Measurements from ENCODE around the gene CAMTA1. TPM values are rescaled to one million over a fixed set of nuclear protein-coding genes. Genes with fewer than 3 reads are reported as not detected.

Gene CAMTA1
- total RNA-seq, 1 experiment from 2014 or later, result 102 TPM

DNA sequence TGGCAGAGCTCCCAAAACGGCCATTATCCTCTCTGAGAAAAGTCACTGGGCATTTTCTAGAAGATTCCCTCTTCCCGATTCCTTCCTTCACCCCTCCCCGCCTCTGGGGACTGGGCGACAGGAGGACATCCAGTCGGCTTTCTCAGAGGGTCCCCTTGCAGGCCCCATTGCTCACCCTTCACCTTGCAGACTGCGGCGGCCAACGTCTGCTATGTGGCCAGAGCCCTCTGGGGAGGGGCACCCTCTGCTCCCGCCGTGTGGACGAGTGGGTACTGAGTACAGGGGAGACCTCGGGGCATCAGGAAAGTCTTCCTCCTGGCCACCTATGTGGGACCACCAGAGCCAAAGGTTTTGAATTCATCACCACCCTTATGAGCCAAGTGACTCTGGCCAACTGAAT is 692.3 kb downstream of the CAMTA1 start:
- Histone ChIP-seq H3K27me3 (ENCODE audit: control insufficient read depth, insufficient read depth, low read length) (no peaks in the 10 kb centered on the region), H3K36me3 (replicated peaks; ENCODE audit: control insufficient read depth, insufficient read depth, low read length) (no peaks in the 10 kb centered on the region), H3K4me3 (ENCODE audit: insufficient read depth, low read depth, low read length) (no peak overlapping the region)
- DNase-seq, result no peak

DNA sequence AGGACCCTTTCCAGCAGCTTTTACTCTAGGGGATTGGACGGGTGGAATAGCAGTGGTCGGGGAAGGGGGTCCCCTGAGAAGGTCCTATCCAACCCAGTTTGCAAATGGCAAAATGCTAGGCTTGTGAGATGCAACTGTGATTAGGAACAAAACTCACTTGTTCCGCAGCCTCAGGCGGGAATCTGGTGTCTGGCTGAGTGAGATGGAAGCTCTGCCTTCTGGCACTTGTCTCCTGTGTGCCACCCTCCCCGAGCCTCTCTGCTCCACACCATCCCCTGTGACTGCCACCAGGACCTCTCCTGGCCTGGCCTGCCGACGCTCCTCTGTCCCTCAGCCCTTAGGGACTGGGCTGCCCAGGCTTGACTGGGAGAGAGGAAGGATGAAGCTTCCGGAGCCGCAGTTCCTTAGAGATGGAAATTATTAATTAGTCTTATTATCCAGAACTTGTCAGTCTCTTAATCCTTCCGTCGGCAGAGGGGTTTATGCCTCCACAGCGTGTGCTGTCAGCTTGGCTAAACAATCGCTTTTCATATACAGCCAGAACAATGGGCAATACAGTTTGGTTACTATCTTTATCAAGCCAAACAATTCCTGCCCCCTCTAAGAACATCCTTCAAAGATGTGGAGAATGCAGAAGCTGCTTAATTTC is 693.0 kb downstream of the CAMTA1 start:
- Histone ChIP-seq H3K36me3 (replicated peaks; ENCODE audit: control insufficient read depth, insufficient read depth, low read length) (no peaks in the 10 kb centered on the region), H3K27me3 (ENCODE audit: control insufficient read depth, insufficient read depth, low read length) (no peaks in the 10 kb centered on the region), H3K4me3 (ENCODE audit: insufficient read depth, low read depth, low read length) (no peak overlapping the region)
- DNase-seq, result no peak

DNA sequence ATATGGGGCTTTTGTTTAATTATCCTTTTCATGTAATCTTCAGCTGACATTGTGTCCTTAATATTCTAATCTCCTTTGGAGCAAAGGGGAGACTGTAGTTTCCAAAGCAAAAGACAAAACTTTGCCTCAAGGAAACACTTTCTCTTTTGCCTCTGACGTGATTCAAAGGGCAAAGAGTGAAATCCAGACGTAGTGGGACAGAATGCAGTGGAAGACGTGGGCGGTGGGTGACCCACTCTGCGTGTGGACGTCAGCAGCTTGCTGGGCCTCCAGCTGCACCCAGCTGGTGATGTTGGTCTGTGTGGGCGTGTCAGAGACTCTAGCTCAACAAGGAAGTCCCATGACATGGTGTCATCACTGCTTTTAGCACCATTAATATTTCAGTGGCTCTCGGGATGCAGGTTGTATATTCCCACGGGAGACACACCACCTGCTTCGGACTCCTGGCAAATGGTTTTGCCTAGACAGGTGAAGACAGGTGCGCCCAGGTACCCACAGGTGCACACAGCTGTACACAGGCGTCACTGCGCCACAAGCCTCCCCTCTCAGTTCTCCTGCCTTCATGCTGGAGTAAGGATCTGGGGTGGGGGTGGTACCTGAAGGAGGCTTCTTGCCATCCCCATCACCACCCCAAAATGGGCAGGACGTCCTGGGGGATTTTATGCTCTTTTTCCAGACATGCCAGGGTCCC is 693.7 kb downstream of the CAMTA1 start:
- no peak for DNase-seq
- Histone ChIP-seq H3K36me3 (replicated peaks; ENCODE audit: control insufficient read depth, insufficient read depth, low read length) (no peaks in the 10 kb centered on the region), H3K27me3 (ENCODE audit: control insufficient read depth, insufficient read depth, low read length) (no peaks in the 10 kb centered on the region), H3K4me3 (ENCODE audit: insufficient read depth, low read depth, low read length) (no peak overlapping the region)

DNA sequence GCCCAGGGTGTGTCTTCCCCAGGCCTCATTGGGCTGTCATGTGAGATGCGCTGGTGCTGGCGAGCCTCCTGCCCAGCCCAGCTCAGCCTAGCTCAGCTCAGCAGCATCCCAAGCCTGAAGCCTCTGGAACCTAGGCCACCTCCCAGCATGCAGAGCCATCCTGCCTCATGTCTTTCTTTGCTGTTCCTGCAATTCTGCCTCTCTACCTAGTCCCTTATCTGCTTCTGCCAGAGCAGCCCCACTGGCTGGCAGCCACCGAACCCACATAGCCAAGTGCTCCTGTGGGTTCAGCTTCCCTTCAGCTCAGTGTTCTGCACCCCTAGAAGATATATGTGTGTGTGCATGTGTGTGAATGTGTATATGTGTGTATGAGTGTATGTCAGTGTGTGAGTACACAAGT is 694.3 kb downstream of the CAMTA1 start:
- Histone ChIP-seq H3K36me3 (replicated peaks; ENCODE audit: control insufficient read depth, insufficient read depth, low read length) (no peaks in the 10 kb centered on the region), H3K4me3 (ENCODE audit: insufficient read depth, low read depth, low read length) (no peak overlapping the region), H3K27me3 (ENCODE audit: control insufficient read depth, insufficient read depth, low read length) (no peaks in the 10 kb centered on the region)
- DNase-seq, result no peak

DNA sequence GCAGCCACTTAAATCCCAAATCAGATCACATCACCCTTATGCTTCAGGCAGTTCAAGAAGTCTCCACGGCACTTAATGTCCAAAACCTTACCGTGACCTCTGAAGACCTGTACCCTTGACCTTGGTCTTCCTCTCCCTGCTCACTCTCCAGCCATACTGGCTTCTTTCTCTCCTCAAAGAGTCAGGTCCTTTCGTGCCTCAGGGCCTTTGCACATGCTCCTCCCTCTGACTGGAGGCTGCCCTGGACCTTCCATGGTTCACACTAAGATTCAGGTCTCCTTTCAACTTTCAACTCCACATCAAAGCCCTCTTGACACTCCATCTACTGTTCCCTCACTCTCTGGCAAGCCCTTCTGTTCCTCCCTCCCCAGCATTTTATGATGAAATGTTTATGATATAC is 695.9 kb downstream of the CAMTA1 start:
- Histone ChIP-seq H3K27me3 (ENCODE audit: control insufficient read depth, insufficient read depth, low read length) (no peaks in the 10 kb centered on the region), H3K4me3 (ENCODE audit: insufficient read depth, low read depth, low read length) (no peak overlapping the region), H3K36me3 (replicated peaks; ENCODE audit: control insufficient read depth, insufficient read depth, low read length) (no peaks in the 10 kb centered on the region)
- no peak for DNase-seq

DNA sequence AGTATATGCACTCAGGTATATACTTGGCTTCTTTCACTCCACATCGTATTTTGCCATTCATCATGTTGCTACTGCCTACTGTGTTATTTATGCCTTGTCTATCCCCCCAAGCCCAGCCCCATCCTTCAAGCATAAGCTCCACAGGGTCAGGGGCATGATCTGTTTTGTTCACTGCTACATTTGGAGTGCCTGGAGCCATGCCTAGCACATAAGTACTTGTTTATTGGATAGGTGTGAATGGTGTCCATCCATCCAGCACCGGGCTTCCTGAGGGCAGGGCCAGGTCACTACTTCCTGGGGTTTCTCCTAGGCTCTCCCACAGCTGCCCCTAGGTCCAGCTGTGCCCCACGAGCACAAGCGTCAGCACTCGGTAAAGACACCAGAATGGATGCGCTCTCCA is 696.8 kb downstream of the CAMTA1 start:
- Histone ChIP-seq H3K36me3 (replicated peaks; ENCODE audit: control insufficient read depth, insufficient read depth, low read length) (no peaks in the 10 kb centered on the region), H3K27me3 (ENCODE audit: control insufficient read depth, insufficient read depth, low read length) (no peaks in the 10 kb centered on the region), H3K4me3 (ENCODE audit: insufficient read depth, low read depth, low read length) (no peak overlapping the region)
- DNase-seq, result no peak

DNA sequence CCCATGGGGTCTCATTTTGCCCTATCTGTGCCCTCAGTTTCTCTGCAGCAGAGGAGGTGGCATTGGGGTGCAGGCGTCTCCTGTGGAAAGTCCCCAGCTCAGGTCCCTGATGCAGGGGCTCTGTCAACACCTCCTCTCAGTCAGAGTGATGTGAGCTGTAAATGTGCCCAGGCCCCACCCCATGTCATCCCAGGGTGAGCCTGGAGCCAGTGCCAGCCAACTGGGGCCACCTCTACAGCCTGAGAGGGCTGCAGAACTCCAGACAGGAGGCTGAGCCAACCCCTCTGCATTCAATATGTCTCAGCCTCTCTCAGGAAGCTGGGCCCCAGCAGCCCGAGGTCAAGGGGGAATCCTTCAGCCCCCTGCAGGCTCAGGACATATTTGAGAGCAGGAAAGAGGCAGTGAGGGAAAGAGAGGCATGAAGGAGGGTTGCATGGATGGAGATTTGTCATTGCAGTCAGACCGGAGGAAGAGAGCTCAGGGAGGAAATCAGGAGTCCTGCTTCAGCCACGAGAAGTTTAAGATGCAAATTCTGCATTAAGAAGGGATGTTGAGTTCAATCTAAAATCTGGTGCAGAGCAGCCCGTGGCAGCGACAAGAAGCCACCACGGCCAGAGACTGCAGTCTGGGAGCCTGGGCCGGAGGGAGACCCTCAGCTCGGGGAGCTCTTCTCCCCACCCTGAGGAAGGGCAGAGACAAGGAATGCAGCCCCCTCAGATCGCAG is 697.7 kb downstream of the CAMTA1 start:
- no peaks in the 10 kb centered on the region for H3K27me3 ChIP-seq (ENCODE audit: control insufficient read depth, insufficient read depth, low read length)
- no peaks in the 10 kb centered on the region for H3K36me3 ChIP-seq (replicated peaks; ENCODE audit: control insufficient read depth, insufficient read depth, low read length)
- H3K4me3 ChIP-seq (ENCODE audit: insufficient read depth, low read depth, low read length), result no peak overlapping the region
- DNase-seq, result peak; percentile 75

DNA sequence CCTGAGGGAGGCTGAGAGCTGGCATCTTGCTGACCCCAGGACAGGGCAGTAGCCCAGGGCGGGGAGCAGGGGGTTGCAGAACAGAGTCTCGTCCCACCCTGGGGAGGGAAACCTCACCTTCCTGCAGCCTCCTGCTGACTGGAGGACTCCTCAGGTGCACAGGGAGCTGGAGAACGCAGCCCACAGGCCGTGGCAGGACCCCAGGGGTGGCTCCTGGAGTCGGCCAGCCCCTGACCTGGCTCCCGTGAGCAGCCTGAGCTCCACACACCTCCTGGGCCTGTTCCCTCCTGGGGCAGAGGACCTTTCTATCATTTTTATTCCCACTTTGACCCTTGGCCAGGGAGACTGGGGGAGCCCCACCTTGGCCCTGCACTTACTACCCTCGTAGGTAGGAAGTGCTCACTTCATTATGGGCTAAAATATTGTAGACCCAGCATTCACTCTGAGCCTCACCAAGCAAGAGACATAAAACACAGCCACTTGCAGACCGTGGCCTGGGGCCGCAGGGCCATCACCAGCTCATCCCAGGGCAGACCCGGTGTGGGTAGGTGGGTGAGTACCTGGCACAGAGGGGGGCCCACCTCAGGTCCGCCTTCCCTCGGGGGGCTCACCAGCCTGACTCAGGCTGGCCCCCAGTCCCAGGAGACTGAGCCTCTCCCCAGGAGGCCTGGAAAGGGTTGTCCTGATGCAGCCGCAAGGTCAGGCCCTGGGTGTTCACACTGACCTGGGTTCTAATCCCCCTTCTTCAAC is 698.6 kb downstream of the CAMTA1 start:
- no peak for DNase-seq
- H3K27me3 ChIP-seq (ENCODE audit: control insufficient read depth, insufficient read depth, low read length), result no peaks in the 10 kb centered on the region
- no peak overlapping the region for H3K4me3 ChIP-seq (ENCODE audit: insufficient read depth, low read depth, low read length)
- H3K36me3 ChIP-seq (replicated peaks; ENCODE audit: control insufficient read depth, insufficient read depth, low read length), result no peaks in the 10 kb centered on the region

DNA sequence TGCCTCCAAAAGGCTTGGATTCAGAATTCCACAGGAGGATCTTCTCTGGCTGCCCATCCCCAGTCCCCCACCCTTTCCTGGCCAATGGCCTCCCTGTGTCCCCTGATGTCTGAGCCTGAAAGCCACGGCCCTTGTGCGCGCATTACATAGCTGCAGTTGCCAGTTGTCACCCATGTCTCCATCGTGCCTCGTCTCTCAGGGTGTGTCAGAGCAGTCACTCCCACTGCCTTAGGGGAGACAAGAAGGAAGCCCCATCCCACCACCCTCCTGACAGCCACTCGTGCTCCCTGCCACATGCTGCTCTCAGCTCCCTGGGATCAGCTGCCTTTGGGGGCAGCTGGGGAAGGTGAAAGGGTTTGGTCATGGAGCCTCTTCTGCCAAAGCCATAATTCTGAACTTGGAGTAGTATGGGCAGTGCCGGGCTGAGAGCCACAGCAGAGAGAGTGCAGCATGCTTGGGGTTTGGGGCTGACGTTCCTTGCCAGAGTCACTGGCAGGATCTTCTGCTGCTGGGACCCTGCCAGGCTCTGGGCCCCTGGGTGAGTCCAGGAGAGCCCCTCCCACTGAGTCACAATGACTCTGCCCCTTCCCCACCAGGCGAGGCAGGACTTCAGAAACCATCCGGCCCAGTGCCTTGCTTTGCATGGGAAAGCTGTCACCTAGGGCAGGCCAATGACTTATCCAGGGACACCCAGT is 700.0 kb downstream of the CAMTA1 start:
- H3K27me3 ChIP-seq (ENCODE audit: control insufficient read depth, insufficient read depth, low read length), result no peaks in the 10 kb centered on the region
- H3K36me3 ChIP-seq (replicated peaks; ENCODE audit: control insufficient read depth, insufficient read depth, low read length), result no peaks in the 10 kb centered on the region
- H3K4me3 ChIP-seq (ENCODE audit: insufficient read depth, low read depth, low read length), result no peak overlapping the region
- no peak for DNase-seq

DNA sequence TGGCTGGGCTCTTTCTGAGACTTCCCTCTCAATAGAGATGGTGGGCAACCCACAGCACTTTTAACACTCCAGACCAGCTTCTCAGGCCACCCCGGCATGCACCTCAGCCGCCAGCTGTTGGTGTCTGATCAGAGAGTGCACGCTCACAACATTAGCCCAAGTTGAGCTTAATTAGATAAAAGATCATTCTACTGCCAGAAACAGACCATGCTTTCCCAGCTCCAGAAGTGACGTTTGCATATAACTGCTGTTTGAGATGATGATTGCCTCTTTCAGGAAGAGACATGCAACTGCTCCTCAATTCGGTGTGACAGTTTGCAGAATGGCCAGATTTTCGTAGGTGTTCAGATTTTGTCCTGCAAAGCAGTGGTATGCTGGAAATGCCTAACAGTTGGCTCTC is 700.6 kb downstream of the CAMTA1 start:
- no peak for DNase-seq
- H3K4me3 ChIP-seq (ENCODE audit: insufficient read depth, low read depth, low read length), result no peak overlapping the region
- no peaks in the 10 kb centered on the region for H3K27me3 ChIP-seq (ENCODE audit: control insufficient read depth, insufficient read depth, low read length)
- H3K36me3 ChIP-seq (replicated peaks; ENCODE audit: control insufficient read depth, insufficient read depth, low read length), result no peaks in the 10 kb centered on the region

DNA sequence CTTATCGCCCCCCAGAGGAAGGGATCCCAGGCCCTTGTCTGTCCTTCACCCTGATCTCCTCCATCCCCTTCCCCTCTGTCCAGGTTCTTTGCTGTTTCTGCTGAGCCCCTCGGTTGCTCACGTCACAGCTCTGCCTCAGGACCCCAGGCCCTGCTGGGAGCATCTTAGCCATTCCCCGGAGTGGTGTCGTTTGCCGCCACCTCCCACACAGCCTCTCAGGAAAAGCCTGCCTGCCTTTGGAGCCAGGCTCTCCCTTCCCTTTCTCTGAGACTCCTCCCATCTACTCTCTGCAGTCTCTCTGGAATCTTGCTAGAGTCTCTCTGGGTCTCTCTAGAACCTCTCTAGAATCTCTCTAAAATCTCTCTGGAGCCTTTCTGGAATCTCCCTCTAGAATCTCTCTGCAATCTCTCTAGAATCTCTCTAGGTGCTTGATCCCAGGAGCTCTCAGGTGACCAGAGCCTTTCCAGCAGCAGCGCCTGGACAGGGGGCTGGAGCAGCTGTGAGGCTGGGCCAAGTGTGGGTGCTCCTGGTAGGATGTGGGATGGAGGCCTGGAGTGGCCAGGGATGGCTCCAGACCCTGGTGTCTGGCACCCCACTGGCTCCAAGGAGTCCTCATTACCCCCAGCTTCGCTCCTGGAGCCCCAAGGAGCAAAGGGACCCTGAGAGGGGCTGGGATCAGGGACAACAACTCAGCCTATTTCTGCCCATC is 702.7 kb downstream of the CAMTA1 start:
- DNase-seq, result no peak
- Histone ChIP-seq H3K36me3 (replicated peaks; ENCODE audit: control insufficient read depth, insufficient read depth, low read length) (no peaks in the 10 kb centered on the region), H3K27me3 (ENCODE audit: control insufficient read depth, insufficient read depth, low read length) (no peaks in the 10 kb centered on the region), H3K4me3 (ENCODE audit: insufficient read depth, low read depth, low read length) (no peak overlapping the region)

DNA sequence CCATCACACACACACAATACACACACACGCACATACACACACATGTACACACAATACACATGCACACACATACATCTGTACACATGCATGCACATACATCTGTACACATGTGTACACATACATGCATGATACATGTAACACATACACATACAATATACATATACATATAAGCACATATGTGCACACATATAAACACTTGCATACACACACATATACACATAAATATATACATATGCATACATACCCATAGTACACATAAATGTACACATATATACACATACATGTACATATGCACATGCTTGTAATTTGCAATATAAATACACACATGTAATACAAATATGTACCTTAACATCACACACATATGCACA is 703.2 kb downstream of the CAMTA1 start:
- Histone ChIP-seq H3K27me3 (ENCODE audit: control insufficient read depth, insufficient read depth, low read length) (no peaks in the 10 kb centered on the region), H3K4me3 (ENCODE audit: insufficient read depth, low read depth, low read length) (no peak overlapping the region), H3K36me3 (replicated peaks; ENCODE audit: control insufficient read depth, insufficient read depth, low read length) (no peaks in the 10 kb centered on the region)
- DNase-seq, result no peak

DNA sequence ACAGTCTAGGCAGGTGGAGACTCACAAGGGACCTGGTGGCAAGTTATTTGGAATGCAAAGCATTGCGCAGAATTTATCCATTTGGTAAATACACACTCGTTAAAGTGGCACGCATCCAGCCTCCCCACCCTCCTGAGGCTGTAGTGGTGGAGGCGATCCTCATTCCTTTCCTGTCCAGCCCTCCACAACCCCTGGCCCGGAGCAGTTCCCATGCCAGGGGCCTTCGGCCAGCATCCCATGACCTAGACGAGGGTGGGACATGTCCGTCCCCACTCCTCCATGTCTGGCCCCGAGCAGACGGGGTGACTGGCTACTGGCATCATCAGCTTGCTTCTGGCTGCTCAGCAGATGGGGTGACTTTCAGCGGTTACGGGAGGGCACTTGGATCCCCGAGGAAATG is 704.3 kb downstream of the CAMTA1 start:
- H3K4me3 ChIP-seq (ENCODE audit: insufficient read depth, low read depth, low read length), result no peak overlapping the region
- no peak for DNase-seq
- no peaks in the 10 kb centered on the region for H3K27me3 ChIP-seq (ENCODE audit: control insufficient read depth, insufficient read depth, low read length)
- no peaks in the 10 kb centered on the region for H3K36me3 ChIP-seq (replicated peaks; ENCODE audit: control insufficient read depth, insufficient read depth, low read length)

DNA sequence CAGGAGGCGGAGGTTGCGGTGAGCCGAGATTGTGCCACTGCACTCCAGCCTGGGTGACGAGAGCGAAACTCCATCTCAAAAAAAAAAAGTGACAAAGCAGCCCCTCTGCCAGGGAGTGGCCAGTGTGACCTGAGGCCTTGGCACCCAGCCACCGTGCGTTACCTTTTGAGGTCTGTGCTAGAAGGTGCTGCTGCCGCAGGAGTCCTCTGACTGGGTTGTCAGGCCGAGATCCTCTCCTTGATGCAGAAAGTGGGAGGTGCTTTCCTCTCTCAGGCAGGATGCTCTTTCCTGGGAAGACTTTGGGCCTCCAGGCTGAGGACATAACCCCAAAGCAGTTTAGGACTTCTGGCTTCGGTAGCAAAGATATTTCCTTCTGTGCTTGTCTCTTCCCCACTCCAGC is 705.3 kb downstream of the CAMTA1 start:
- DNase-seq, result no peak
- no peaks in the 10 kb centered on the region for H3K36me3 ChIP-seq (replicated peaks; ENCODE audit: control insufficient read depth, insufficient read depth, low read length)
- no peak overlapping the region for H3K4me3 ChIP-seq (ENCODE audit: insufficient read depth, low read depth, low read length)
- no peaks in the 10 kb centered on the region for H3K27me3 ChIP-seq (ENCODE audit: control insufficient read depth, insufficient read depth, low read length)
